HepG2 (cell line): ENCODE data around the gene BATF. TPM values are rescaled to one million over a fixed set of nuclear protein-coding genes. Genes with fewer than 3 reads are reported as not detected.

Experiments used
- ATF1 ChIP-seq: IDR thresholded peaks from 2 replicates; pipeline ENCODE4 v1.6.1; 2016; ENCODE audit warnings: mild to moderate bottlenecking, control low read depth
- CERS6 ChIP-seq: sonication (generic); formaldehyde crosslinking; IDR thresholded peaks from 2 replicates; pipeline ENCODE4 v1.5.0; 2020; ENCODE audit warnings: missing genetic modification reagents
- DMTF1 ChIP-seq: sonication (generic); formaldehyde crosslinking; IDR thresholded peaks from 2 replicates; pipeline ENCODE4 v1.4.0; 2020; ENCODE audit warnings: mild to moderate bottlenecking, missing genetic modification reagents
- FOXA1 ChIP-seq, 2 experiments: fragments of 450-650 bp in 1 of 2; sonication (generic) in 1 of 2; formaldehyde crosslinking in 1 of 2; IDR thresholded peaks; 2 replicates each; pipeline versions ENCODE4 v1.4.0 to v1.6.1; 2016 to 2020; ENCODE audit warnings: missing genetic modification reagents in 1 of 2
- FOXO4 ChIP-seq: sonication (generic); formaldehyde crosslinking; conservative IDR thresholded peaks from 2 replicates; pipeline ENCODE4 v1.8.1; 2023; ENCODE audit warnings: missing genetic modification reagents
- KDM2A ChIP-seq: sonication (generic); formaldehyde crosslinking; IDR thresholded peaks from 2 replicates; pipeline ENCODE4 v1.4.0; 2020; ENCODE audit warnings: low read depth, missing genetic modification reagents, borderline replicate concordance
- MAFF ChIP-seq: IDR thresholded peaks from 2 replicates; pipeline ENCODE4 v1.6.1; 2011; ENCODE audit warnings: low read depth, low read length, improper control_type of control experiment
- MATR3 ChIP-seq: sonication (generic); formaldehyde crosslinking; IDR thresholded peaks from 2 replicates; pipeline ENCODE4 v1.4.0; 2020; ENCODE audit warnings: missing genetic modification reagents
- NFE2 ChIP-seq: sonication (generic); formaldehyde crosslinking; IDR thresholded peaks from 2 replicates; pipeline ENCODE4 v1.4.0; 2020; ENCODE audit warnings: missing genetic modification reagents
- SAP130 ChIP-seq: IDR thresholded peaks from 2 replicates; pipeline ENCODE4 v1.6.1; 2016; ENCODE audit warnings: low read depth
- SNAPC2 ChIP-seq: sonication (generic); formaldehyde crosslinking; IDR thresholded peaks from 2 replicates; pipeline ENCODE4 v1.8.1; 2022; ENCODE audit warnings: mild to moderate bottlenecking, missing genetic modification reagents
- TEAD3 ChIP-seq: optimal IDR thresholded peaks from 2 replicates; pipeline ENCODE3; 2016; ENCODE audit warnings: borderline replicate concordance
- ZBTB39 ChIP-seq: sonication (generic); formaldehyde crosslinking; IDR thresholded peaks from 2 replicates; pipeline ENCODE4 v1.5.0; 2020; ENCODE audit warnings: missing genetic modification reagents
- ZBTB46 ChIP-seq: sonication (generic); formaldehyde crosslinking; IDR thresholded peaks from 2 replicates; pipeline ENCODE4 v1.4.0; 2020; ENCODE audit warnings: mild to moderate bottlenecking, missing genetic modification reagents, borderline replicate concordance
- ZFP36 ChIP-seq: fragments of 150-350 bp; IDR thresholded peaks from 2 replicates; pipeline ENCODE4 v1.6.1; 2018; ENCODE audit warnings: borderline replicate concordance, low read length, low read depth; ENCODE audit not compliant: partially characterized antibody
- ZNF138 ChIP-seq: sonication (generic); formaldehyde crosslinking; IDR thresholded peaks from 2 replicates; pipeline ENCODE4 v1.5.0; 2020; ENCODE audit warnings: mild to moderate bottlenecking, low read depth, missing genetic modification reagents
- ZNF230 ChIP-seq: sonication (generic); formaldehyde crosslinking; IDR thresholded peaks from 2 replicates; pipeline ENCODE4 v1.4.0; 2020; ENCODE audit warnings: mild to moderate bottlenecking, missing genetic modification reagents
- ZNF383 ChIP-seq: sonication (generic); formaldehyde crosslinking; IDR thresholded peaks from 2 replicates; pipeline ENCODE4 v1.4.0; 2020; ENCODE audit warnings: missing genetic modification reagents, mild to moderate bottlenecking, borderline replicate concordance
- ZNF44 ChIP-seq: sonication (generic); formaldehyde crosslinking; IDR thresholded peaks from 2 replicates; pipeline ENCODE4 v1.5.1; 2020; ENCODE audit warnings: mild to moderate bottlenecking, missing genetic modification reagents
- ZNF737 ChIP-seq: sonication (generic); formaldehyde crosslinking; IDR thresholded peaks from 2 replicates; pipeline ENCODE4 v1.5.0; 2020; ENCODE audit warnings: missing genetic modification reagents, mild to moderate bottlenecking, borderline replicate concordance
- ZNF781 ChIP-seq: sonication (generic); formaldehyde crosslinking; IDR thresholded peaks from 2 replicates; pipeline ENCODE4 v1.5.1; 2020; ENCODE audit warnings: borderline replicate concordance, mild to moderate bottlenecking, missing genetic modification reagents; ENCODE audit errors: not compliant biosample characterization
- polyA plus RNA-seq, 8 experiments: library from polyadenylated mRNA; depleted of rRNA in 3 of 8; stranded (reverse) in 7 of 8; unstranded in 1 of 8; fragments of >200 nt; fragmentation: Illumina TruSeq in 4 of 8; extraction: Trizol in 4 of 8; gene quantifications; 2 replicates each; pipeline versions ENCODE4 v1.2.1 to v1.2.3, GENCODE V29; 2011 to 2016; ENCODE audit warnings: low read depth in 4 of 8, missing spikeins in 1 of 8, mixed read lengths in 1 of 8; ENCODE audit not compliant: insufficient read depth in 1 of 8
- total RNA-seq, 5 experiments: library from RNA; depleted of rRNA; stranded (reverse); fragments of >200 nt; fragmentation: Illumina TruSeq; extraction: Trizol; gene quantifications; 2 replicates each; pipeline ENCODE4 v1.2.3, GENCODE V29; 2016; ENCODE audit warnings: low read depth in 1 of 5

The BATF gene
- total and polyA plus RNA-seq, 2 of the 13 experiments (the other 11 are each of a cell fraction or from before 2014, with no cell fraction given), result 0.22 to 0.37 TPM

- TF ChIP-seq ZNF383 (no peak), ZNF44 (no peak), SAP130 (peak; percentile 41; the same call in 1 of the 2 replicates), MATR3 (CRISPR knock-in tag) (no peak), MAFF (no peak), ZNF230 (CRISPR knock-in tag) (no peak), DMTF1 (CRISPR knock-in tag) (no peak), FOXO4 (CRISPR knock-in tag) (no peak), ZBTB46 (CRISPR knock-in tag) (no peak), CERS6 (CRISPR knock-in tag) (no peak), ZNF737 (no peak), FOXA1 (IDR thresholded peaks at IDR 0.05) (no peak), FOXA1 (CRISPR knock-in tag; IDR thresholded peaks at IDR 0.05) (peak; percentile 36), TEAD3 (peak; percentile 85), NFE2 (CRISPR knock-in tag) (no peak), ZNF138 (CRISPR knock-in tag) (no peak), SNAPC2 (CRISPR knock-in tag) (0 out of 2 replicates have a peak, but pooled peaks have one; percentile 20), ZNF781 (no peak), ATF1 (CRISPR knock-in tag) (no peak), KDM2A (CRISPR knock-in tag) (peak; percentile 65), ZFP36 (no peak), ZBTB39 (no peak)
These were observed 45.8 kb upstream of the BATF start (continued) for GRCh38 chr14:75476274-75476995.
